ENCODE measurements around the gene AGA.

The AGA gene

DNA sequence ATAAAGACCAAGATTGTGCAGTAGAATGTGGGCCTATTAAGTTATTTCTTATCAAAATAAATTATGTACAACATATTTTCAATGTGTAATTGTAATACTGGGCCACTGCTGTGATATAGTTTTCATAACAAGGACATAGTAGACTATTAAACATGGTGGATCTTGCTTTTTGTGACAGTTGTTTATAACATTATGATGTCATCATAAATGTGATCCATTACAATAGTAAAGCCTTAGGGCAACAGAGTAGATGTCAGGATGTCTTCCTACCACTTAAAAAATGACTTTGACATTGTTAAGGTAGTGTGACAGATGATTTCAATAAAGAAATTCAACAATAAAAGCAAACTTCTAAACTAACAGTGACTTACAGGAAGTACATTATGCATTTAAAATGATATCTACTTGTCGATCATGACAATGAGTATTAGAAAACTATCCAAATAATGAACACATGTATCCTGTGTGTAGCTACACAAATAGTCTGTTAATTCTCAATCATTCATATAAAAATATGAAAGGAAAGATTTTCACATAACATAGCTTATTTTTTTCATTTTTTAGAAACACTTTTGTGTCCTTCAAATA is 5.3 kb upstream of the AGA start:
- no peak for DNase-seq (ENCODE audit: low read depth in 2 of 2)

DNA sequence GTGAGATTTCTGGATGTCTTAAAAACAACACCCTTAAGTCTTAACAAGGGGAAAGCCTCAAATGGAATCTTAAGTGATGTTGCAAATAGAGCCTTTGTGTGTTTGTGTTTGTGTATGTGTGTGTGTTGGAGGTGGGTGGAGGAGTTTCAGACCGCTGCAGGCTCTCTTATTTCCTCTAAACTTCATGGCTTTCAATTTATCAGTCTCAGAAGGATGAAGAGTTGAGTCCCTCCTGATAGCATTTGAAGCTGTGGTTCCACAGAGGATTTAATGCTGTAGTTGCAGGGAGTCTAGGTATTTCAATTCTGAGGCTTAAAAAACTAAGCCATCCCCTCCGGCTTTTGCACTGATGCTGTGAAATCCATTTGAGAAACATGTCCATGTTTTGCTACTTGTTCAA is 4.3 kb upstream of the AGA start:
- no peak for DNase-seq (ENCODE audit: low read depth in 2 of 2)

DNA sequence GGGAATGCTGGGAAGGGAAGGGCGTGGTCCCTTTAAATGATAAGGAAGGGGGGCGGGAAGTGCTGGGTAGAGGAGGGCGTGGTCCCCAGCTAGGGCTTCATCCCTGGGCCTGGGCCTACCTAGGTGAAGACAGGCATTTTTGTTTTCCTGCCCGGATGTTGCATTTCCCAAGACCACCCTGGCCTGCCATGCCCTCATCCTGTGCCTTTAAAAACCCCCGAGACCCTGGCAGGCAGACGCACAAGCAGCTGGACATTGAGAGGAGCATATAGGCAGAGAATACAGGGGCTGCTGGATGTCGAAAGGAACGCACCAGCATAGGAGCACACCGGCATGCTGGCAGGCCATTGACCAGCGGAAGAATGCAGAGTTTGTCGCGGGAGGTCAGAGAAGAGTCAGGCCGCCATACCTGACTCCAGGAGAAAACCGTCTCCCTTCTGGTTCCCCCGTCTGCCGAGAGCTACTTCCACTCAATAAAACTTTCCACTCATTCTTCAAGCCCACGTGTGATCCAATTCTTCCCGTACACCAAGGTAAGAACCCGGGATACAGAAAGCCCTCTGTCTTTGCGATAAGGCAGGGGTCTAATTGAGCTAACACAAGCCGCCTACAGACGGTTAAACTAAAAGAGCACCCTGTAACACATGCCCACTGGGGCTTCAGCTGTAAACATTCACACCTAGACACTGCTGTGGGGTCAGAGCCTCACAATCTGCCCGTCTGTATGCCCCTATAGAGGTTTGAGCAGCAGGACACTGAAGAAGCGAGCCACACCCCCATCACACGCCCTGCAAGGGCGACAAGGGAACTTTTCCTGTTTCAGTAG is 2.9 kb upstream of the AGA start:
- DNase-seq (ENCODE audit: low read depth in 2 of 2), result no peak

DNA sequence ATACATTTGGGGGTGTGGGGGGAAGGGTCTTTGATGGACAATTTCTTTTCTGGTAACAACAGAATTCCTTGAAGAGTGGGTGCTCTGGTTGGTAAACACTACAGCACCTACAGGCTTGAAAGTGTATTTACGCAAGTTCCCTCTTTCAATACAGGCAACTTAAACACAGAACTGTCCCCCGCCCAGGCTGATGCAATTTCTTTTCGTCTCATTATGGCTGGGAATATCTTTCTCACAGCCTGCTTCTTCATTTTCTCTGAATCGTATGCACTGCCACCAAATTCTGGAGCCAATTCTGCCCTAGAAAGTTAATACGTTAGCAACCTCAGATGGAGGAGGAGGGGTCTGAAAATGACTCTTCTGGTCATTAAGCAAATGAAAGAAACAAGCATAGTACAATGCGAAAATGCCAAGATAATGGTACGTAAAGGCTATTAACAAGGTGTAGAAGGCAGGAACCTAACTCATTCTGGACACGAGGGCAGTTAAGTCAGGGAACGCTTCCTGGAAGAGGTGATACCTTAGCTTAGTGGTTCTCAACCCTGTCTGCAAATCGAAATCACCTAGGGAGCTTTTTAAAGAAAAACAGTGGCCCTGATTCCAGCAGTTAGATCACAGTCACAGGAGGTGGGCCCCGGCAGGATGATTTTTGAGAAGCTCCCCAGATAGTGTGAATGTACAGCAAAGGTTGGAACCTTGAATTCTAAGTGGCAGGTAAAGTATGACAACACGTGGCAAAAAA is 1.0 kb downstream of the AGA start:
- peak in 1 of 2 experiments; percentile 51 for DNase-seq (ENCODE audit: low read depth in 2 of 2)

DNA sequence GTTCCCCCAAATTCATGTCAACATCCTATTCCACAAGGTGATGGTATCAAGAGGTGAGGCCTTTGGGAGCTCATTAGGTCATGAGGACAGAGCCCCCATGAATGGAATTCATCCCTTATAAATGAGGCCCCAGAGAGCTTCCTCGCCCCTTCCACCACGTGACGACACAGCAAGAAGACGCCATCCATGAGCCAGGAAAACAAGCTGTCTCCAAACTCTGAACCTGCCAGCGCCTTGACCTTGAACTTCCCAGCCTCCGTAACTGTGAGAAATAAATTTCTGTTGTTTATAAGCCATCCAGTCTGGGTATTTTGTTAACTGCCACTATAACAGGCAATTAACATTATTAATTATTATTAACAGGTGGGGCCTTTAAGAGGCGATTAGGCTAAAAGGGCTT is 5.8 kb downstream of the AGA start:
- DNase-seq (ENCODE audit: low read depth in 2 of 2), result no peak

DNA sequence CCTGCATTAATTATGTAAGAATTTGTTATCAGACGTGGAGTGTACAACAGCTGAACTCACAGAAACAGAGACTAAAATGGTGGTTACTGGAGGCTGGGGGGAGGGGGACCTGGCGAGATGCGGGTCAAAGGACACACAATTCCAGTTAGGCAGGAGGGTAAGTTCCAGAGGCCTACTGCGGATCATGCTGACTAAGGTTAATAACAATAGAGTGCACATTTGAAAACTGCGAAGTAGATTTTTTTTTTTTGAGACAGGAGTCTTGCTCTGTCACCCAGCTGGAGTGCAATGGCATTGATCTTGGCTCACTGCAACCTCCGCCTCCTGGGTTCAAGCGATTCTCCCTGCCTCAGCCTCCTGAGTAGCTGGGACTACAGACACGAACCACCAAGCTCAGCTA is 7.6 kb downstream of the AGA start:
- no peak for DNase-seq (ENCODE audit: low read depth in 2 of 2)

DNA sequence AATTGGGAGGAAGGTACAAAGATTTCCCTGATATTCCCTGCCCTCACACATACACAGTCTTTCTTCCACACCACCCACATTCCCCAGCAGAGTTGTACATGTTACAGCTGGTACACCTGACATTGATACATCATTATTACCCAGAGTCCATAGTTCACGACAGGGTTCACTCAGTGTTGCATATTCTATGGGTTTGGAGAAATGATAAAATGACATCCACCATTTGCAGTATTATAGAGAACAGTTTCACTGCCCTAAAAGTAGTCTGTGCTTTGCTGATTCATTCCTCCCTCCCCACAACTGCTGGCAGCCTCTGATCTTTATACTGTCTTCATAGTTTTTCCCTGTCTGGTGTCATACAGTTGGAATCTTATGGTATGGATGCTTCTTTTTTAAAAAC is 15.0 kb downstream of the AGA start:
- peak; percentile 39 to 41 for DNase-seq (ENCODE audit: low read depth in 2 of 2)

DNA sequence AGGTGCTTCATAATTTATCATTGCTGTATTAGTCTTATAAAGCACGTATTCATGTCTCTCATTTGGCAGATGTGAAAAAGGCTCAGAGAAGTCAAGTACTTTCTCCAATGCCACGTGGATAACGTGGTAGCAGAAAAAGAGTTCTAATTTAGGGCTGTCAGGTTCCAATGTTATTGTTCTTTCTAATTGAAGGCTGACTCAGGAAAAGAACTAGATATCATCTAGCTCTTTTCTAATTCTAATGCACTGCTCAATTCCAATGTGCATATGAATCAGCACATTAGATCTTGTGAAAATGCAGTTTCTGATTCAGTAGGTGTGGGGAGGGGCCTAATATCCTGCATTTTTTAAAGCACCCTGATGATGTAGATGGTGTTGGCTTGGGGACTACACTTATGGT is 22.8 kb downstream of the AGA start:
- no peak for DNase-seq (ENCODE audit: low read depth in 2 of 2)

DNA sequence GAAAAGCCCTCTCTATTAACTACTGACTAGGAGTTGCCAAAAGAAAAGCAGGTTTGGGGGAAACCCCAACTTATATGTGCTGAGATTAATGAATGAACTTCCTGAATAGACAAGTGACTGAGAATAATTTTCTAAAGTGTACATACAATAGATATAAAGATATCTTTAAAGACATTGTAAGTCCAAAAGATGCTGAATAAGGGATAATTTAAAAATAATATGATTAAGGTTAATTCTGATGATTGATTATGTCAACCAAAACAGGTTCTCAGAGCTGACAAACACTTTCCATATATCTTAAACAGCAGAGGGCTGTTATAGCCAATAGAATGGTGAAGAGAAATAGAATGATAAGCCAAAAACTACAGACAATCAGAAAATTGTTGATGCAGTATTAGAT is 28.6 kb downstream of the AGA start:
- DNase-seq (ENCODE audit: low read depth in 2 of 2), result no peak

DNA sequence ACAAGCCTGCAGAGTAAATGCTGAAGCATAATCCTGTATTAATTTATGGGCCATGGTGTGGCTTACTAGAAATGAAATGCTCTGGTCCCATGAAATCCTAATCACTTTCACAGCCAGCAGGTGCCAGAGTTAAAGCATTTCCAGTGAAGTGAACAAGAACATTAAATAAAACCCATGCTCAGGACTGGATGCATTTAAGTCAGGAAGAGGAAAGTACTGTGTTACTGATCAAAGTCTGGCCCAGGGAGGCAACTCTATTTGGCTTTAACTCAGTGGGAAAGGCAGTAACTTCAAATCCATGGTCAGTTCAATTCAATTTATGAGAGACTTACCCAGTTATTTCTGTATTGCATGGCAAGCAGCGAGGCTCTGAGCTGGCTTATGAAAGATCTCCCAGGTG is 29.2 kb downstream of the AGA start:
- DNase-seq (ENCODE audit: low read depth in 2 of 2), result no peak

DNA sequence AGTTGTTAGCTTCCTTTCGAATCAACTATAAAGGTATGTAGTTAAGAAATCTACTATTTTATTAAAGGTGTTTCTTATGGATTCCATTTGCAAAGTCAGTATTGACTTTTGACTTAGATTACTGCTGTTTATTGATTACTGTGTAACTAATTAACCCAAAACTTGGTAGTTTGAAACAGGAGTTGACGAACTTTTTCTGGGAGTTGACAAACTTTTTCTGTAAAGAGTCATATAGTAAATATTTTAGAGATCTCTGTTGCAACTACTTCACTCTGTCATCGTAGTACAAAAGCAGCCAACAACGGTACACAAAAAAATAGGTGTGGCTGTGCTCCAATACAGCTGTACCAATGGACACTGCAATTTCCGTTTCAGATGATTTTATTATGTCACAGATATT is 30.2 kb downstream of the AGA start:
- DNase-seq (ENCODE audit: low read depth in 2 of 2), result no peak

DNA sequence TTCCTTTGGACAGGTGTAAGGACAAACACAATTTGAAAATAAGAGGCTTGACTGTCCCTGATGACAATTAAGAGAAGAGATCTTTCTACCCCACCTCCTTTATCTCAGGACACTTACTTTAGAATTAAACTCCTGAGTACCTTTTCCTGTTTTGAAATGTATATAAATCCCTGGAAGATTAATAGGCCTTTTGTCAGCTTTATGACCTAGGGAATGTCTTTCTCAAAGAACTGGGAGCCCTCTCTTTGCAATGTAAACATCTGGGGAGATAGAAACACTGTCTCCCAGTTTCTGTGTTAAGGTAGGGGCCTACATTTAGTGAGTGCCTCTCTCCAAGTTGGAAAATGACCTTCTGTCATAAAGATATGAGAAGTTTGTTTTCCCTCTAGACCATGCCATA is 31.7 kb downstream of the AGA start:
- DNase-seq (ENCODE audit: low read depth in 2 of 2), result no peak

DNA sequence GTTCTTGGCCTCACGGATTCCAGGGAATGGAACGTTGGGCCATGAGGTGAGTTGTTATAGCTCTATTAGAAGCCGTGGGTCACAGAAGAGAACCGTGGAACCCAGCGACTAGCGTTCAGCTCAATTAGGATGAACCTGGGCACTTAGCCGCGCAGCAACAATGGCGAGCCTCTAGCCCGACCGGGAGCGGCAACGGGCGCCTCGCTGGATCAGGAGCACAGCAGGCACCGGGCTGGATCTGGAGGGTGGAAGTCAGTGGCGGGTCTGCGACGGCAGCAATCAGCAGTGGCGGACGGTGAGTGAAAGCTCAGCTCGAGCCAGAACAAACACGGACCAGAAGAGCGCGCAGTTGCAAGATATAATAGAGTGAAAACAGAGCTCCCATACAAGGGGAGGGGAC is 34.2 kb downstream of the AGA start:
- no peak for DNase-seq (ENCODE audit: low read depth in 2 of 2)

DNA sequence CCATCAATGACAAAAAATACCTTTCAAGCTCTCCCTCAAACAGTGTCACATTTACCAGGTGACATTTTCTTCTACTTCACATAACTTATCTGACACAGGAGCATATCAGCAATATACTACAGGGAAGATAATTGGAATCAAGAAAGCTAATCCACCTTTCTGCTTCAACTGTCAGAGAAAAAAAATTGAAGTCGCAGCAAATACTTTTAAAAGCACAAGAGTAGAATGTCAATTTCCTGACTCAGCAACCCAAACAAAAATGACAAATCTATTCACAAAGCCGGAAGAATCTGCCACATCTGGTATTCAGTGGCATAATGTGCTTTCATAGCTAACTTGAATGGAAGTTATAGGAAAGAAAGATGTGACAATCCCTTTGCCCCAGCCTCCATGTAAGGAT is 36.7 kb downstream of the AGA start:
- DNase-seq (ENCODE audit: low read depth in 2 of 2), result no peak

DNA sequence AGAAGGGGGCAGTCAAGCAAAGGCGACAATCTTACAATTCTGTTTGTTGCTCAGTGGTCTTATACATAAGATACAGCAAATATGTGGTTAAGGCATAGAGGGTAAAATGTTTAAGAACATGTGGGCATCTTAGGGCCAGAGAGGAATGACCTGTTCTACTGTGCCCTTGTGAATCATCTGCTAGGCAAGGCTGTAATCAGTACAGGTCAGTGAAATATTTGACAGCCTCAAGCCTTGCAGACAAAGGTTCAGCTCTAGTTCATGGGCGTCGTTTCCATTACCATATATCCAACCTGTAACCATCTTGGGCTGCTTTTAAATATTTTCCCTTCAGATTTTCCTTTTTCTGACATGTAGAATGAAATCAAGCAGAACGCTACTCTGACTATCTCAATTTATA is 37.3 kb downstream of the AGA start:
- DNase-seq (ENCODE audit: low read depth in 2 of 2), result no peak

DNA sequence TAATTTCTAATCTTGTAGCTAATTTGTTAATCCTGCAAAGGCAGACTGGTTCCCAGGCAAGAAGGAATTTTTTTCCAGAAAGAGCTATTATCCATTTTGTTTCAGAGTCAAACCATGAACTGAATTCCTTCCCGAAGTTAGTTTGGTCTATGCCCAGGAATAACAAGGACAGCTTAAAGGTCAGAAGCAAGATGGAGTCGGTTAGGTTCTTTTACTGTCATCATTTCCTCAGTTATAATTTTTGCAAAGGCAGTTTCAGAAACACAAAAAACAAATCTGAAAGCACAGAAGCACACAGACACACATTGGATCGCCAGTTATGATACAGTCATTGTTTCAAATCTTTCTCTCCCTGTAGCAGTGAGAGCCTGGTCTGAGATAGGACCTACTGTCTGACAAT is 37.9 kb downstream of the AGA start:
- DNase-seq (ENCODE audit: low read depth in 2 of 2), result no peak

DNA sequence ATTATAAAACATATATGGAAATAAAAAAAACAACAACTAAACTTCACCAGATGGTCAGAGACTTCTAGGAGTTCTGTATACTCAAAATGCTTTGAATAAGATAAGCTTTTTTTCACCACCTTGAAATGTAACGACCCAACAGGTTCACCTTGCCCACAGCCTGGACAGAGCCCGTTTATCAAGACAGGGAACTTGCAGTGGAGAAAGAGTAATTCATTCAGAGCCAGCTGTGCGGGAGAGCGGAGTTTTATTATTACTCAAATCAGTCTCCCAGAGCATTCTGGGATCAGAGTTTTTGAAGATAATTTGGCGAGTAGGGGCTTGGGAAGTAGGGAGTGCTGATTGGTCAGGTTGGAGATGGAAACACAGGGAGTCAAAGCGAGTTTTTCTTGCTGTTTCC is 38.5 kb downstream of the AGA start:
- no peak for DNase-seq (ENCODE audit: low read depth in 2 of 2)

DNA sequence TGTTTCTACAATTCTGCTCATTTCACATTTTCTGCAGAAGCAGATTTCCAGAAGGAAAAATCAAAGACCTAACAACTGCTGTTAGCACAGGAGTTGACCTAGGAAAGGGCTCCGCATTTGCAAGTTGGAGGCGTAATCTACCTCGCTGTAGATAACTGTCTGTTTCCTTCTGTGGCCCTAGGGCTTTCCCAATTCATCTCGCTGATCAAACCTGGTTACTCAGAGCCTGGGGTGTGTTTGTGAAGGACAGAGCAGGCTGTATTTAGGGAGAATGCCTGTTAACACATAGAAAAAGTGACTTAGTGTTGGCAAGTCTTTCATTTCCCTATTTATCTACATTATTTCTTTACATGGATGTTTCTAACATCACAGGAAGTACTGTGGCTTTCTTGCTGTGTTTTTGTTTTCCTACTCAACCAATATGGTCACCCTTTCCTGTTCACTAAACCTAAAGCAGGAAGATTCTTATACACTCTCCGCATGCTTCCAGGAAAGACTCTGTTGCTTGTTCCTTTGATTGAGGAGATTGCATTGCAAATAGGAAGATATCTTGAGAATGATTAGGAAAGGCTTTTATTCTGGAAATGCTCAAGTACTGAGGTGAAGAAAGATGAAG is 40.5 kb downstream of the AGA start:
- DNase-seq (ENCODE audit: low read depth in 2 of 2), result no peak

DNA sequence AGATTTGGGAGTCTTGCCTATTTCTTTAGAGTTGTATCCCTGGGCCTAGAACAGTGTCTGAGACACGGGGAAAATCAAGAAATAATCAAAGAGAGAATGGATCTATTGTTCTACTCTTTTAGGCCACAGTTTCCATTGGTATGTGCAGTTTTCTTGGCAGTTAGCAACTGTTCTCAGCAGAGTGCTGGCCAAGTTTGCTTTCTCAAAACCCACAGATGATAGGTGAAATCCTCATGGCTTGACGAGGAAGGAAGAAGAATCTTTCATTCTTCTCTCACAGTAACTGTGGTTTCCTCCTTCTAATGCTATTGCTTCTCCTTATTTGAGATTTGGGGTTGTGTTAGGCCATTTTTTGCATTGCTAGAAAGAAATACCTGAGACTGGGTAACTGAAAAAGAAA is 42.2 kb downstream of the AGA start:
- no peak for DNase-seq (ENCODE audit: low read depth in 2 of 2)

DNA sequence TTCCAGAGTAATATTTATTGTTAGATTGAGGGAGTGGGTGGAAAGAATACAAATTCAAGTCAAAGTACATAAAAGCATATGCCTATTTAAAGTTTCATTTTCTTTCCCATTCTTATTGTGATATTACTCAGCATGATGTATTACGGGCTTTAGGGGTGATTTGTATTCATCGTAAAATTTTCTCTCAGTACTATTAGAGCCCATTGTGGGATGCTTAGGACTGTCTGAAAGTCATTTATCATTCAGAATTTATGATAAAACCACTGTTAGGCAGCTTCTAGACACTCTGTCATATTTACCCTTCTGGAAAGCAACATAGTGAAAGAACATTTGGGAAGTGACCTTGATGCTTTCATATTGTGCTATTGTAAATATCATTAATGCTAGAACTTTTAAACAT is 45.9 kb downstream of the AGA start:
- DNase-seq (ENCODE audit: low read depth in 2 of 2), result no peak

DNA sequence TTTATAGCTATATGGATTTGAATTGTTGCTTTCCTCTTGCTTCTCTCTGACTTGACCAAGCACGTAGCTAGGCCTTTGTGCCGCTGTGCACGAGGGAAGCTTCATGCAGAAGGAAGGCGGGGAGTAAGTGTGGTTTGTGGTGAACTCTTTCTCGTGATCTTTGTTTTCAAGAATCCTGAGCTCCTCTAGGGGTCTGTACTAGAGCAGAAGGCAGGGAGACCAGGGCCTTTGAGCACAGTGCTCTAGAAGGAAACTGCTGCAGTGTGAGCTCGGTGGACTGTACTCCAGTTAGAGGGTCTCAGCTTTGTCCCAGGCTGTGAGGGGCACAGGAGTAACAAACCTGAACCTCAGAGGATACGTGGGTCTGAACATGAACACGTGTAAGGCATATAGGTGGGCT is 49.0 kb downstream of the AGA start:
- no peak for DNase-seq (ENCODE audit: low read depth in 2 of 2)

DNA sequence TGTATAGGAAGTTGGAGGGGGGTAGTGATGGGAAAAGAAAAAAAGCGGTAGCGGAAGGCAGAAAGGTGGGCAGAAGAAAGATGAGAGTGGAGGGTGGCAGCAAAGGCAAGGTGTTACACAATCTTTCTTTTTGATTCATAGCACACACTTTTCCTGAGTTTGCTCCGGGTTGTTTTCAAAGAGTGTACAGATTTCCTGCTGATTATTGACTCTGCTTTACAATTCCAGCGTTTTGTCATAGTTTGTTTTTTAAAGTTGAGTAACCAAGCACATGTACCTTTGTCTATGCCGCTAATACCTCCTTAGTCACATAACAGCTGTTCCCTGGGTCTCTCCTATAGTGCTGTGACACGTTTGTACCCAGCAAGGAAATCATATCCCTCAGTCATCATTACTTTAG is 50.3 kb downstream of the AGA start:
- DNase-seq (ENCODE audit: low read depth in 2 of 2), result no peak

DNA sequence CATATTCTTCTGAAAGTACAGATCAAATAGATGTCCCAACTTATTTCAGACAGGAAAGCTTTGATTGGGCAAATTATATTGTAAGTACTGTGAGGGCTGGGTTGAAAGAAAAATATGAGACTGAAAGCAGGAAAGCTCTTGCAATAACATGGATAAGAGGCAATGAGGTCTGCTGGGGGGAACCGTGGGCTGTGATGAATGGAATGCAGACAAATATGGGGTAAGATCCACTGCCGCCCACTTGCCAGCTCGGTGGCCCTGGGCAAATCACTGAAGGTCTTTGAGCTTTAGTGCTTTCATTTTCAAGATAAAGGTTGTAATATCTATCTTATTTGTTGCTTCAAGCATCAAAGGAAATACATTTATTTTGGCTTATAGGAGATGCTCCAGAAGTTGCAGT is 51.0 kb downstream of the AGA start:
- no peak for DNase-seq (ENCODE audit: low read depth in 2 of 2)
